Smooth muscle cell (in vitro differentiated cells): ENCODE data around the gene PLA2G2C. TPM values are rescaled to one million over a fixed set of nuclear protein-coding genes. Genes with fewer than 3 reads are reported as not detected.

Source experiments
- DNase-seq: peaks from one replicate; lab custom pipeline; 2025; ENCODE audit not compliant: unreplicated experiment; lab: John Stamatoyannopoulos, UW
- H2AFZ ChIP-seq: fragments of 200-600 bp; sonication (generic); 2 replicates; pipeline ENCODE4 v1.6.0; 2016; ENCODE audit warnings: antibody characterized with exemption, low read depth, mild to moderate bottlenecking
- H3F3A ChIP-seq: fragments of 200-600 bp; sonication (generic); 2 replicates; pipeline ENCODE4 v1.6.0; 2017; ENCODE audit warnings: antibody characterized with exemption, low read depth
- H3K27ac ChIP-seq: fragments of 200-600 bp; sonication (generic); 2 replicates; pipeline ENCODE4 v1.5.1; 2016; ENCODE audit warnings: low read depth, mild to moderate bottlenecking
- H3K27me3 ChIP-seq: fragments of 200-600 bp; sonication (generic); 2 replicates; pipeline ENCODE4 v1.6.1; 2016; ENCODE audit warnings: low read depth, mild to moderate bottlenecking
- H3K36me3 ChIP-seq: fragments of 200-600 bp; sonication (generic); 2 replicates; pipeline ENCODE4 v1.5.1; 2016; ENCODE audit warnings: low read depth
- H3K4me1 ChIP-seq: fragments of 200-600 bp; sonication (generic); 2 replicates; pipeline ENCODE4 v1.5.1; 2016; ENCODE audit warnings: low read depth
- H3K4me2 ChIP-seq: fragments of 200-600 bp; sonication (generic); 2 replicates; pipeline ENCODE4 v1.6.0; 2016; ENCODE audit warnings: mild to moderate bottlenecking
- H3K4me3 ChIP-seq: fragments of 200-600 bp; sonication (generic); 2 replicates; pipeline ENCODE4 v1.5.1; 2016; ENCODE audit warnings: mild to moderate bottlenecking
- H3K79me2 ChIP-seq: fragments of 200-600 bp; sonication (generic); 2 replicates; pipeline ENCODE4 v1.6.0; 2016; ENCODE audit warnings: low read depth, mild to moderate bottlenecking
- H3K9ac ChIP-seq: fragments of 200-600 bp; sonication (generic); 2 replicates; pipeline ENCODE4 v1.6.0; 2016; ENCODE audit warnings: low read depth
- H3K9me3 ChIP-seq: fragments of 200-600 bp; sonication (generic); replicated peaks from 2 replicates; pipeline ENCODE4 v1.5.1; 2016; ENCODE audit warnings: low read depth
- H4K20me1 ChIP-seq: fragments of 200-600 bp; sonication (generic); 2 replicates; pipeline ENCODE4 v1.6.0; 2016; ENCODE audit warnings: low read depth
- CTCF ChIP-seq: fragments of 200-600 bp; sonication (generic); IDR thresholded peaks from 2 replicates; pipeline ENCODE4 v1.5.1; 2017; ENCODE audit warnings: borderline replicate concordance, mild to moderate bottlenecking, antibody characterized with exemption; ENCODE audit not compliant: insufficient read depth, poor library complexity, severe bottlenecking
- WGBS: methylation state at CpG from one replicate; pipeline ENCODE4 v1.1.7; 2016; ENCODE audit warnings: low lambda C conversion rate; 5-methylcytosine and 5-hydroxymethylcytosine counted together
- polyA plus RNA-seq: library from polyadenylated mRNA; unstranded; fragments of >200 nt; fragmentation: Nextera tagmentation; extraction: Ambion mirVana; gene quantifications from 2 replicates; pipeline ENCODE4 v1.2.1, GENCODE V29; 2016
- total RNA-seq: library from RNA; depleted of rRNA; stranded (reverse); fragments of >200 nt; gene quantifications from 2 replicates; pipeline ENCODE4 v1.2.3, GENCODE V29; 2014

Gene PLA2G2C
- total and polyA plus RNA-seq, 2 experiments from 2014 or later: 0.09 TPM; not detected in 1

- H3K4me1 ChIP-seq: no peaks in the 10 kb centered on the region
- no peak overlapping the region for H3K4me3 ChIP-seq
- no peak overlapping the region for H3K4me2 ChIP-seq
- no peaks in the 10 kb centered on the region for H3K36me3 ChIP-seq
- no peak for TF ChIP-seq CTCF
- WGBS: 93% methylated on average over 5 of the region's 5 CpGs
- H3K27ac ChIP-seq: no peak overlapping the region
- no peaks in the 10 kb centered on the region for H3K9me3 ChIP-seq
- peaks cover 5% of the 10 kb centered on the region for H3K27me3 ChIP-seq
- H4K20me1 ChIP-seq: no peaks in the 10 kb centered on the region
- H3F3A ChIP-seq: no peaks in the 10 kb centered on the region
- no peaks in the 10 kb centered on the region for H3K79me2 ChIP-seq
- no peak for DNase-seq
- no peak overlapping the region for H3K9ac ChIP-seq
- H2AFZ ChIP-seq: no peak overlapping the region
Measured at GRCh38 chr1:20202166-20202565, 15.8 kb upstream of the PLA2G2C start.

- Histone ChIP-seq H3K79me2 (no peaks in the 10 kb centered on the region), H3K4me3 (no peak overlapping the region), H3K9me3 (no peaks in the 10 kb centered on the region), H3K9ac (no peak overlapping the region), H3K4me2 (no peak overlapping the region), H3K27me3 (peaks cover 5% of the 10 kb centered on the region), H3K27ac (no peak overlapping the region), H3K4me1 (no peaks in the 10 kb centered on the region), H2AFZ (no peak overlapping the region), H3F3A (no peaks in the 10 kb centered on the region), H3K36me3 (no peaks in the 10 kb centered on the region), H4K20me1 (no peaks in the 10 kb centered on the region)
- TF ChIP-seq CTCF: no peak
- DNase-seq: no peak
- 89% methylated on average over 2 of the region's 2 CpGs for WGBS
Measured at GRCh38 chr1:20200966-20201365, 14.6 kb upstream of the PLA2G2C start.

GRCh38 chr1:20199840-20200239 lies 13.5 kb upstream of the PLA2G2C start:
- no peak for TF ChIP-seq CTCF

GRCh38 chr1:20199403-20199802 lies 13.1 kb upstream of the PLA2G2C start:
- Histone ChIP-seq H3K36me3 (no peaks in the 10 kb centered on the region), H4K20me1 (no peaks in the 10 kb centered on the region), H2AFZ (no peak overlapping the region), H3K4me1 (no peaks in the 10 kb centered on the region), H3K79me2 (no peaks in the 10 kb centered on the region), H3K27ac (no peak overlapping the region), H3K9ac (no peak overlapping the region), H3K9me3 (no peaks in the 10 kb centered on the region), H3F3A (no peaks in the 10 kb centered on the region), H3K4me2 (no peak overlapping the region), H3K27me3 (peaks cover 5% of the 10 kb centered on the region), H3K4me3 (no peak overlapping the region)
- 83% methylated on average over 3 of the region's 3 CpGs for WGBS
- DNase-seq: no peak
- TF ChIP-seq CTCF: no peak

More at GRCh38 chr1:20199840-20200239, 13.5 kb upstream of the PLA2G2C start:
- Histone ChIP-seq H4K20me1 (no peaks in the 10 kb centered on the region), H3K79me2 (no peaks in the 10 kb centered on the region), H2AFZ (no peak overlapping the region), H3K27ac (no peak overlapping the region), H3K4me2 (no peak overlapping the region), H3K27me3 (peaks cover 5% of the 10 kb centered on the region), H3K9me3 (no peaks in the 10 kb centered on the region), H3K4me1 (no peaks in the 10 kb centered on the region), H3K36me3 (no peaks in the 10 kb centered on the region), H3K4me3 (no peak overlapping the region), H3K9ac (no peak overlapping the region), H3F3A (no peaks in the 10 kb centered on the region)
- no peak for DNase-seq
- 81% methylated on average over 2 of the region's 2 CpGs for WGBS
